Fibroblast of the aortic adventitia (primary cell): ENCODE data around the gene SAMSN1. TPM values are rescaled to one million over a fixed set of nuclear protein-coding genes. Genes with fewer than 3 reads are reported as not detected.

Experiments
- DNase-seq: peaks from one replicate; pipeline ENCODE4 v3.0.0-alpha.2; 2010; ENCODE audit warnings: low read depth
- H3K4me3 ChIP-seq: 2 replicates; pipeline ENCODE4 v1.5.1; 2011; ENCODE audit warnings: low read depth, mild to moderate bottlenecking, control low read depth, low read length, moderate library complexity
- CTCF ChIP-seq: IDR thresholded peaks from 2 replicates; pipeline ENCODE4 v1.5.1; 2011; ENCODE audit warnings: mild to moderate bottlenecking, low read length, control low read depth, inconsistent platforms; ENCODE audit not compliant: insufficient read depth
- total RNA-seq: library from RNA; depleted of rRNA; stranded (reverse); fragments of >200 nt; gene quantifications from 2 replicates; pipeline ENCODE4 v1.2.3, GENCODE V29; 2012; ENCODE audit warnings: low replicate concordance

SAMSN1 gene
- total RNA-seq, 1 donor: 0.27 TPM

DNA sequence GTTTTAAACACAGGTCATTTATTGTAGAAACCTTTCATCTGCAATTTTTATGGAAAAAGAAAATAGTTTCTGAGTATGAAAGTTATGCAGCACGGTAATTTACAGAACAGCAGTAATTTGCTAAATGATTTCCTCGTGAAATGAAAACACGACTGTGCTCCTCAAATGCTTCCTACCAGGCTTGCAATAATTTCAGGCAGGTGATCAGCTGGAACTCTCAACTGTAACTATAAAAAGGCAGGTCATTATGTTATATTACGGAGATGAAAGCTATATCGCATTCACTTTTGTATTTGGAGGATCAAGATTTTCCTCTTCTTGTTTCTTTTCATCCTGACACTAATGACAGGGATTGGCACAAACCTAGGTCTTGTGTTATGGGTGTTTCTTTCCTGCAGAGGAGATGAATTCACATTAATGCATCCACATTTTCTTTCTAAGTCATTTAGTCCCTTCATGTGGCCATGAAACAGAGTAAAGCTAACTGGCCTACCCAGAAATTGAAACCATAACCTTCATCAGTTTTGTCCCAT lies 57.4 kb downstream of the SAMSN1 start:
- DNase-seq: no peak
- no peak for TF ChIP-seq CTCF
- no peak overlapping the region for H3K4me3 ChIP-seq

- TF ChIP-seq CTCF: no peak
- no peak for DNase-seq
- H3K4me3 ChIP-seq: no peak overlapping the region
Observed at GRCh38 chr21:14487490-14488432, 58.4 kb downstream of the SAMSN1 start.

DNA sequence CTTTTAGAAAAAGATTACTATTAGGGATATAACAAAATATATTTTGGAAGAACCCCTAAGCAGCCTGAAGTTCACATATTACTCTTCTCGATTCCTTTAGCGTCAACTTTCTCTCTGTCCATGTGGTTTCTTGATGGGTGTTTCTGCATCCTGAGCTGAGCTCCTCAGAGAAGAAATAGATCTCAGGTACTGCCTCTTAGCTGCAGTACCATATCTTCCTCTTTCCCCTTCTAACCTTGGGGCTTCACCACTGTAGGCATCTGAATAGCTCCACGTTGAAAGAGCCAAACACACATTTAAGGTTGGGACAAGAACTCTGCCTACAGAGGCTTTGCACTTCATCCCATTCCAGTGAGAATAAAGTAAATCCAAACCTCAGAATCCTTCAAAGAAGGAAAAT lies 59.2 kb downstream of the SAMSN1 start:
- no peak for TF ChIP-seq CTCF
- DNase-seq: no peak
- H3K4me3 ChIP-seq: no peak overlapping the region

DNA sequence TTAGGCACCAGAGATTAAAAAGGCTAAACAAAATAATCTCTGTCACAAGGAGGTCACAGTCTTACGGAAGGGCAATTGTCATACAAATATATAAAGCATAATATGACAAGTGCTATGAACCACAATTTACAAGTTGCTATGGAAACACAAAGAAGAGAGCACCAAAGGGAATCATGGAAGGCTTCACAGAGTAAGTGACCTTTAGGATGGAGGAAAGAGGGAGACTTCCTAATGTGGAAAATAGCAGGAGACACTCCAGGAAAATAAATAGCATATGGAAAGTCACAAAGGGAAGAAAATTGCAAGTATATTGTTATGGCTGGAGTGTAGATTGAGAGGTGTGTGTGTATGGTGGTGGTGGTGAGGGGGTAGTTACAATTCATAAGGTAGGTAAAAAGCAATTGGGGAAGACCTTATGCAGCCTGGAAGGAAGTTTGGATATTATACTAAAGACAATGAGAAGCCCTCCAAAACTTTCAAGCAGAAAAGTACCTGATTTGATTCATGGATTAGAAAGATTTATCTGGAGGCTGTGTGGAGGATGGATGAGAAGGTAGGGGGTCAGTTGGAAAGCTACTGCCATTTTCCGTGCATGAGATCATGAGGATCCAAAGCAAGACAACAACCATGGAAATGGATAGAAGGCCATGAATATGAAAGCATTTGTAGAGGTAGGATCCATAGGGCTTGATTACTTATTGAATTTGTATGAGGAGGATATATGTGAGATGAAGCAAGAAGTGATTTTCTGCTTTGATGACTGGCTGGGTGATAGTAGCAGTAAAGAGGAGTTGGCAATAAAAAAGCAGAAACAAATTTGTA lies 61.7 kb downstream of the SAMSN1 start:
- DNase-seq: no peak
- H3K4me3 ChIP-seq: no peak overlapping the region
- no peak for TF ChIP-seq CTCF

DNA sequence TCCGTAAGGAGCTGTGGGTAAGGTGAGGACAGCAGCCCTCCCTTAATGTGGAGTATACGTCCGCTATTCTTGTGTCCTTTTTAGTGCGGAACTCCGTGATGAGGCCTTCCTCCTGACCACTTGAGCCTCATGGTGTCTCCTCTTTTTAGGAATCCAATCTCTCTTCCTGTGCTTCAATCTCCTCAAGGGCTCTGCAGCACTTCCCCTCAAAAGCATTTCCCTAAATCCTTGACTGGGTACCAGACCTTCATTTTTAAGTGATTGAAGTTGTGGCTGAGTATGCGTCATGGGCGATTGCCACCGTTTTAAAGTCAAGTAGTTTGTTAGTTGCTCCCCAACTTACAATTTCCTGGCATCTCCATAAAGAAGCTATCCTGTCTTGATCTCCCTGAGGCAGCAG lies 62.8 kb downstream of the SAMSN1 start:
- DNase-seq: no peak
- no peak for TF ChIP-seq CTCF
- H3K4me3 ChIP-seq: no peak overlapping the region

- TF ChIP-seq CTCF: no peak
- no peak overlapping the region for H3K4me3 ChIP-seq
- DNase-seq: no peak
Observed at GRCh38 chr21:14482165-14482564, 64.0 kb downstream of the SAMSN1 start.
